ENCODE data around the gene GNAT1. TPM values are rescaled to one million over a fixed set of nuclear protein-coding genes. Genes with fewer than 3 reads are reported as not detected.

The GNAT1 gene
- polyA plus RNA-seq, 2 of the 4 experiments (the other 2 are of a cell fraction), result not detected

GRCh38 chr3:50246517-50246954 is 55.1 kb downstream of the GNAT1 start (continued):
- TF ChIP-seq FOSL2 (IDR thresholded peaks at IDR 0.05) (no peak), FOSL2 (CRISPR knock-in tag; IDR thresholded peaks at IDR 0.05) (no peak), GATA3 (IDR thresholded peaks at IDR 0.05; ENCODE audit: borderline replicate concordance) (peak; percentile 8; the same call in 1 of the 2 replicates), RAD21 (conservative IDR thresholded peaks at IDR 0.05 in 1 of 2, IDR thresholded peaks at IDR 0.05 in 1 of 2) (no peak), PHF8 (IDR thresholded peaks at IDR 0.05; ENCODE audit: borderline replicate concordance, low read depth) (no peak), MYC (IDR thresholded peaks at IDR 0.05; ENCODE audit: borderline replicate concordance, low read length) (no peak), BHLHE40 (IDR thresholded peaks at IDR 0.05; ENCODE audit: low read depth, low read length) (no peak), HOXB13 (CRISPR knock-in tag; IDR thresholded peaks at IDR 0.05; ENCODE audit: low read depth) (no peak), HMGXB4 (CRISPR knock-in tag; IDR thresholded peaks at IDR 0.05; ENCODE audit: borderline replicate concordance) (no peak), ATOH8 (CRISPR knock-in tag; IDR thresholded peaks at IDR 0.05; ENCODE audit: low read depth) (no peak), SMC3 (IDR thresholded peaks at IDR 0.05) (peak; percentile 10; the same call in 1 of the 3 replicates), TP53 (CRISPR knock-in tag; IDR thresholded peaks at IDR 0.05) (no peak), PBX3 (IDR thresholded peaks at IDR 0.05) (0 out of 2 replicates have a peak, but pooled peaks have one; percentile 22), CTCF (IDR thresholded peaks at IDR 0.05) (peak; percentile 23; the same call in 1 of the 3 replicates), EHF (CRISPR knock-in tag; IDR thresholded peaks at IDR 0.05) (no peak), EP300 (IDR thresholded peaks at IDR 0.05) (no peak), TFCP2L1 (CRISPR knock-in tag; IDR thresholded peaks at IDR 0.05) (no peak), MAFK (IDR thresholded peaks at IDR 0.05; ENCODE audit: partially characterized antibody) (peak; percentile 48), RNF2 (IDR thresholded peaks at IDR 0.05; ENCODE audit: borderline replicate concordance, low read depth) (no peak)

Small RNA genes within 50 kb of the gene (small RNA-seq; reads per million reads assigned to genes)
- gene MIR566 (0 reads per million in 6 experiments), gene MIR5787 (0 reads per million in 6 experiments)

Other genes with a start within 250 kb of the GNAT1 start
- gene RBM5, start 102.7 kb upstream of the GNAT1 start, polyA plus RNA-seq (2011; rRNA removed), result 92.1 and 123 TPM in 2 replicates
- 66.3 to 87.3 TPM (median 78.9 TPM) in 3 replicates for gene RBM5, start 102.7 kb upstream of the GNAT1 start, polyA plus RNA-seq (2017; fragmentation: RNase III; extraction: RNeasy Plus Mini Kit Qiagen cat#74134 plus additional on column Dnase treatment)
- 2.9 and 5.0 TPM in 2 replicates for gene SEMA3F, start 36.3 kb upstream of the GNAT1 start, polyA plus RNA-seq (2011; rRNA removed)
- gene SEMA3F, start 36.3 kb upstream of the GNAT1 start, polyA plus RNA-seq (2017; fragmentation: RNase III; extraction: RNeasy Plus Mini Kit Qiagen cat#74134 plus additional on column Dnase treatment), result 9.0 to 10.6 TPM (median 10.1 TPM) in 3 replicates
- 0.05 and 0.12 TPM in 2 replicates for gene SLC38A3, start 13.7 kb downstream of the GNAT1 start, polyA plus RNA-seq (2011; rRNA removed)
- gene SLC38A3, start 13.7 kb downstream of the GNAT1 start, polyA plus RNA-seq (2017; fragmentation: RNase III; extraction: RNeasy Plus Mini Kit Qiagen cat#74134 plus additional on column Dnase treatment), result 0.10 to 0.13 TPM in 2 of 3 replicates, not detected in the other
- gene GNAI2, start 44.6 kb downstream of the GNAT1 start, polyA plus RNA-seq (2011; rRNA removed), result 67.0 and 67.8 TPM in 2 replicates
- 44.6 to 48.8 TPM (median 47.4 TPM) in 3 replicates for gene GNAI2, start 44.6 kb downstream of the GNAT1 start, polyA plus RNA-seq (2017; fragmentation: RNase III; extraction: RNeasy Plus Mini Kit Qiagen cat#74134 plus additional on column Dnase treatment)
- 6.5 and 6.8 TPM in 2 replicates for gene SEMA3B, start 77.5 kb downstream of the GNAT1 start, polyA plus RNA-seq (2011; rRNA removed)
- 6.5 to 8.4 TPM (median 7.4 TPM) in 3 replicates for gene SEMA3B, start 77.5 kb downstream of the GNAT1 start, polyA plus RNA-seq (2017; fragmentation: RNase III; extraction: RNeasy Plus Mini Kit Qiagen cat#74134 plus additional on column Dnase treatment)
- gene LSMEM2, start 87.5 kb downstream of the GNAT1 start, polyA plus RNA-seq (2011; rRNA removed), result not detected in 2 replicates
- gene LSMEM2, start 87.5 kb downstream of the GNAT1 start, polyA plus RNA-seq (2017; fragmentation: RNase III; extraction: RNeasy Plus Mini Kit Qiagen cat#74134 plus additional on column Dnase treatment), result 0.09 TPM in 1 of 3 replicates, not detected in the others
- 42.2 and 44.5 TPM in 2 replicates for gene IFRD2, start 100.8 kb downstream of the GNAT1 start, polyA plus RNA-seq (2011; rRNA removed)
- gene IFRD2, start 100.8 kb downstream of the GNAT1 start, polyA plus RNA-seq (2017; fragmentation: RNase III; extraction: RNeasy Plus Mini Kit Qiagen cat#74134 plus additional on column Dnase treatment), result 79.7 to 86.2 TPM (median 80.9 TPM) in 3 replicates
- gene HYAL3, start 107.8 kb downstream of the GNAT1 start, polyA plus RNA-seq (2011; rRNA removed), result 3.0 and 5.2 TPM in 2 replicates
- gene HYAL3, start 107.8 kb downstream of the GNAT1 start, polyA plus RNA-seq (2017; fragmentation: RNase III; extraction: RNeasy Plus Mini Kit Qiagen cat#74134 plus additional on column Dnase treatment), result 4.8 to 5.4 TPM (median 5.0 TPM) in 3 replicates
- gene NAA80, start 107.8 kb downstream of the GNAT1 start, polyA plus RNA-seq (2011; rRNA removed), result 3.1 and 4.5 TPM in 2 replicates
- gene NAA80, start 107.8 kb downstream of the GNAT1 start, polyA plus RNA-seq (2017; fragmentation: RNase III; extraction: RNeasy Plus Mini Kit Qiagen cat#74134 plus additional on column Dnase treatment), result 4.5 to 5.4 TPM (median 5.3 TPM) in 3 replicates
- gene HYAL1, start 112.0 kb downstream of the GNAT1 start, polyA plus RNA-seq (2011; rRNA removed), result 1.1 and 1.6 TPM in 2 replicates
- gene HYAL1, start 112.0 kb downstream of the GNAT1 start, polyA plus RNA-seq (2017; fragmentation: RNase III; extraction: RNeasy Plus Mini Kit Qiagen cat#74134 plus additional on column Dnase treatment), result 0.42 to 0.62 TPM (median 0.54 TPM) in 3 replicates
- 31.0 and 34.6 TPM in 2 replicates for gene HYAL2, start 131.1 kb downstream of the GNAT1 start, polyA plus RNA-seq (2011; rRNA removed)
- 21.4 to 24.5 TPM (median 24.4 TPM) in 3 replicates for gene HYAL2, start 131.1 kb downstream of the GNAT1 start, polyA plus RNA-seq (2017; fragmentation: RNase III; extraction: RNeasy Plus Mini Kit Qiagen cat#74134 plus additional on column Dnase treatment)
- gene TUSC2, start 136.6 kb downstream of the GNAT1 start, polyA plus RNA-seq (2011; rRNA removed), result 23.5 and 26.7 TPM in 2 replicates
- gene TUSC2, start 136.6 kb downstream of the GNAT1 start, polyA plus RNA-seq (2017; fragmentation: RNase III; extraction: RNeasy Plus Mini Kit Qiagen cat#74134 plus additional on column Dnase treatment), result 18.2 to 19.9 TPM (median 18.8 TPM) in 3 replicates
- 11.9 and 15.4 TPM in 2 replicates for gene RASSF1, start 149.2 kb downstream of the GNAT1 start, polyA plus RNA-seq (2011; rRNA removed)
- gene RASSF1, start 149.2 kb downstream of the GNAT1 start, polyA plus RNA-seq (2017; fragmentation: RNase III; extraction: RNeasy Plus Mini Kit Qiagen cat#74134 plus additional on column Dnase treatment), result 14.4 to 15.7 TPM (median 15.5 TPM) in 3 replicates
- gene ZMYND10, start 154.1 kb downstream of the GNAT1 start, polyA plus RNA-seq (2011; rRNA removed), result 0.41 and 0.43 TPM in 2 replicates
- gene ZMYND10, start 154.1 kb downstream of the GNAT1 start, polyA plus RNA-seq (2017; fragmentation: RNase III; extraction: RNeasy Plus Mini Kit Qiagen cat#74134 plus additional on column Dnase treatment), result 0.71 to 0.84 TPM (median 0.77 TPM) in 3 replicates
- 19.9 and 28.5 TPM in 2 replicates for gene NPRL2, start 159.2 kb downstream of the GNAT1 start, polyA plus RNA-seq (2011; rRNA removed)
- gene NPRL2, start 159.2 kb downstream of the GNAT1 start, polyA plus RNA-seq (2017; fragmentation: RNase III; extraction: RNeasy Plus Mini Kit Qiagen cat#74134 plus additional on column Dnase treatment), result 17.5 to 19.5 TPM (median 17.7 TPM) in 3 replicates
- gene CYB561D2, start 159.3 kb downstream of the GNAT1 start, polyA plus RNA-seq (2011; rRNA removed), result 14.4 and 23.1 TPM in 2 replicates
- gene CYB561D2, start 159.3 kb downstream of the GNAT1 start, polyA plus RNA-seq (2017; fragmentation: RNase III; extraction: RNeasy Plus Mini Kit Qiagen cat#74134 plus additional on column Dnase treatment), result 17.2 to 17.9 TPM (median 17.7 TPM) in 3 replicates
- 17.4 and 18.8 TPM in 2 replicates for gene TMEM115, start 167.9 kb downstream of the GNAT1 start, polyA plus RNA-seq (2011; rRNA removed)
- gene TMEM115, start 167.9 kb downstream of the GNAT1 start, polyA plus RNA-seq (2017; fragmentation: RNase III; extraction: RNeasy Plus Mini Kit Qiagen cat#74134 plus additional on column Dnase treatment), result 22.0 to 26.8 TPM (median 26.8 TPM) in 3 replicates